ENCODE measurements around the gene SNTG2. TPM values are rescaled to one million over a fixed set of nuclear protein-coding genes. Genes with fewer than 3 reads are reported as not detected.

The SNTG2 gene
- polyA plus RNA-seq, 1 experiment, result 0.06 TPM

DNA sequence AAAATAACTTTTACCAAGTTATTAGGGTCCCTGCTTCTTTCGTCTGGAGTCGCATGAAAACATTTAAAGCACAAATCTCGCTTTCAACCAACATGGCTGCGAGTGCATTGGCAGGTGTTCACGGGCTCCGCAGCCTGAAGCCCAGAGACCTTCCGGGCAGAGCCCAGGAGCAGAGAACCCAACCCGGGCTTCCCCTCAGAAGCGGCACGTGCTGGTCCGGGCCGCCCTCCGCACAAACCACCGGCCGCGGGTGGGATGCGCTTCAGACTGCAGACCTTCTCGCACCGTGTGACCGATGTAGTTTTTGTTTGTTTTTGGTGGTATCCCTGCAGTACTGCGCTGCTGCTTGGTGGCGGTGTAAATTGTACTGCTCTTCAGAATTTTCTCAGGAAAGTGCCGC lies 357.0 kb downstream of the SNTG2 start:
- POLR2A ChIA-PET, result no interaction called here

DNA sequence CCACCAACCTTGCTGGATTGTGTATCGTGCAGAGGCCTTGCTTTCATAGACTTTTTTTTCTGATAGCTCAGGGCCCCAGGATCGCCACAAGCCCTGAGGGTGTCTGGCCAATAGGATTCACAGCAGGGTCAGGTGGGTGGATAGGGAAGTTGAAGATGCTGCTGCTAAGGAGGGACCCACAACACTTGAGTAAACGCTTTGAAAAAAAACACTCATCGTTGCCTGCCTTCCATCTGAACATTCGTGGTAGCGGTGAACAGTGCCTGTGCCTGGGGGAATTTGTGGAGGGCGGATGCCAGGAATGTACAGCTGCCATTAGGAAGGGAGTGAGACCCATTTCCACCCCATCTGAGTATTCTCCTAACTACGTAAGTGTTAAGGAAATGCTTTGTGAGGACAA lies 358.0 kb downstream of the SNTG2 start:
- Histone ChIP-seq H3K27ac (ENCODE audit: low read depth, low read length) (no peak overlapping the region), H3K27me3 (ENCODE audit: control insufficient read depth, insufficient read depth, low read length) (no peaks in the 10 kb centered on the region), H3K9me3 (ENCODE audit: control insufficient read depth, insufficient read depth, low read length) (peaks cover 42% of the 10 kb centered on the region), H3K4me3 (ENCODE audit: low read depth, low read length) (no peak overlapping the region)
- TF ChIP-seq, protein P1, sequence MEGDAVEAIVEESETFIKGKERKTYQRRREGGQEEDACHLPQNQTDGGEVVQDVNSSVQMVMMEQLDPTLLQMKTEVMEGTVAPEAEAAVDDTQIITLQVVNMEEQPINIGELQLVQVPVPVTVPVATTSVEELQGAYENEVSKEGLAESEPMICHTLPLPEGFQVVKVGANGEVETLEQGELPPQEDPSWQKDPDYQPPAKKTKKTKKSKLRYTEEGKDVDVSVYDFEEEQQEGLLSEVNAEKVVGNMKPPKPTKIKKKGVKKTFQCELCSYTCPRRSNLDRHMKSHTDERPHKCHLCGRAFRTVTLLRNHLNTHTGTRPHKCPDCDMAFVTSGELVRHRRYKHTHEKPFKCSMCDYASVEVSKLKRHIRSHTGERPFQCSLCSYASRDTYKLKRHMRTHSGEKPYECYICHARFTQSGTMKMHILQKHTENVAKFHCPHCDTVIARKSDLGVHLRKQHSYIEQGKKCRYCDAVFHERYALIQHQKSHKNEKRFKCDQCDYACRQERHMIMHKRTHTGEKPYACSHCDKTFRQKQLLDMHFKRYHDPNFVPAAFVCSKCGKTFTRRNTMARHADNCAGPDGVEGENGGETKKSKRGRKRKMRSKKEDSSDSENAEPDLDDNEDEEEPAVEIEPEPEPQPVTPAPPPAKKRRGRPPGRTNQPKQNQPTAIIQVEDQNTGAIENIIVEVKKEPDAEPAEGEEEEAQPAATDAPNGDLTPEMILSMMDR (IDR thresholded peaks at IDR 0.05; ENCODE audit: low read depth, low read length), result no peak
- ChIA-PET POLR2A (no interaction called here), CTCF (no interaction called here)
- no peak for DNase-seq (ENCODE audit: low read depth, low spot score)

More for the DNA sequence above, 357.0 kb downstream of the SNTG2 start:
- H3K9me3 ChIP-seq (ENCODE audit: control insufficient read depth, insufficient read depth, low read length), result peaks cover 42% of the 10 kb centered on the region
- H3K4me3 ChIP-seq (ENCODE audit: low read depth, low read length), result no peak overlapping the region
- TF ChIP-seq, protein P1 (IDR thresholded peaks at IDR 0.05; ENCODE audit: low read depth, low read length), result no peak
- no peak overlapping the region for H3K27ac ChIP-seq (ENCODE audit: low read depth, low read length)
- CTCF ChIA-PET, result no interaction called here
- no peaks in the 10 kb centered on the region for H3K27me3 ChIP-seq (ENCODE audit: control insufficient read depth, insufficient read depth, low read length)
- no peak for DNase-seq (ENCODE audit: low read depth, low spot score)

DNA sequence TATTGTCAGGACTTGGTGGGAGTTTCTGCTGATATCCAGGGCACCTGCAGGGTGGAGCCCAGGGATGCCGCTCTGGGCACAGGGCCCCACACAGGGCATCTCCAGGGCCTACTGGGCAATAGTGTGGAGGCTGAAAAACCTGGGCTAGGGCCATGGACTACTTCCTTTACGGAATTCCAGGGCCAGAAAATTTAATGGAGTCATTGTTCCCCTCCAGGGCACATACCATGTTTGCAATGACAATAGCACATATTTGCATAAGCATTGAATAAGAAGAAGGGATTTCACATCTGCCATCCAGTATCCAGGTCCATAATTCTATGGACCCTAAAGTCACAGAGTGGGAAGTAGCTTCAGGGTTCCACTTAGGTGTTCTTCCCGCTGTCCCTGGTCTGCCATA lies 358.9 kb downstream of the SNTG2 start:
- no peak for DNase-seq (ENCODE audit: low read depth, low spot score)

DNA sequence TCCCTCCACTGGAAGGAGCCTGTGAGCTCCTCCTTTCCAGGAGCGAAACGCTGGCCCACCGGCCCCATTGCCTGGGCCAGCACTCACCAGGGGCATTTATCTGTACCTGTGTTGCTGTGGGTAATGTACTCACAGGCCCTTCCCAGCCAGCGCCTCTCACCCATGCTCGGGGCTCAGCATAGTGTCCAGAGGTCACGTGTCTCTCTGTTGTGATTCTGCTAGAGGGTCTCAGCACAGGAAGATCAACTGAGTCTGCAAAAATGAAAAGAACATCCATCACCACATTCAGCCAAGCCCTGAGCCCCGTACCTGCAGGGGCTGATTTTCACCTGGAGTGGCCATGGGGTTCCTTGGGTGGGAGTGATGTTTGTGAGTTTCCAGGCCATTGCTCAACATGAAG lies 359.6 kb downstream of the SNTG2 start:
- TF ChIP-seq, protein P1 (IDR thresholded peaks at IDR 0.05; ENCODE audit: low read depth, low read length), result no peak
- ChIA-PET CTCF (no interaction called here), POLR2A (no interaction called here)
- no peak for DNase-seq (ENCODE audit: low read depth, low spot score)
- Histone ChIP-seq H3K4me3 (ENCODE audit: low read depth, low read length) (no peak overlapping the region), H3K9me3 (ENCODE audit: control insufficient read depth, insufficient read depth, low read length) (peaks cover 46% of the 10 kb centered on the region), H3K27me3 (ENCODE audit: control insufficient read depth, insufficient read depth, low read length) (no peaks in the 10 kb centered on the region), H3K27ac (ENCODE audit: low read depth, low read length) (no peak overlapping the region)

More for the DNA sequence above, 358.9 kb downstream of the SNTG2 start:
- ChIA-PET POLR2A (no interaction called here), CTCF (no interaction called here)
- TF ChIP-seq, protein P1 (IDR thresholded peaks at IDR 0.05; ENCODE audit: low read depth, low read length), result no peak
- H3K4me3 ChIP-seq (ENCODE audit: low read depth, low read length), result no peak overlapping the region
- no peaks in the 10 kb centered on the region for H3K27me3 ChIP-seq (ENCODE audit: control insufficient read depth, insufficient read depth, low read length)
- no peak overlapping the region for H3K27ac ChIP-seq (ENCODE audit: low read depth, low read length)
- peaks cover 46% of the 10 kb centered on the region for H3K9me3 ChIP-seq (ENCODE audit: control insufficient read depth, insufficient read depth, low read length)

DNA sequence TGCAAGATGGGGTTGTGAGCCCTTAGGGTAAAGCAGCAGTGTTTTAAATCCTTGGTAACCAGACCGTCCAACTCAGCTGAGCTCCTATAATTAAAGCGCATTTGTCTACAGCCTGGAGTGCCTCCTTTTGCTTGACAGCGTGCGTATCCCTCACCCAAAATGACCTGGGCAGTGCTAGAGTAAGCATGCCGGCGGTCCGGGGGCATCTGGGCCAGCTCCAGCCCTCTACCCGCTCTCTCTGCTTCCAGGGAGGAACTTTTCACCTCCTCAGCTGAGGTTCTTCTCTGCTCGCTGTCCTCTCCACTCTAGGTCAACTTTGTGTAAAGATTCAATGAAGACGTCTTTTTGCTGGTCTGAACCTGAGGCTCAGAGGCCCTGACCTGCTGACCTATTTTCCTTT lies 360.2 kb downstream of the SNTG2 start:
- H3K27ac ChIP-seq (ENCODE audit: low read depth, low read length), result no peak overlapping the region
- peaks cover 46% of the 10 kb centered on the region for H3K9me3 ChIP-seq (ENCODE audit: control insufficient read depth, insufficient read depth, low read length)
- H3K27me3 ChIP-seq (ENCODE audit: control insufficient read depth, insufficient read depth, low read length), result no peaks in the 10 kb centered on the region
- no peak overlapping the region for H3K4me3 ChIP-seq (ENCODE audit: low read depth, low read length)
- DNase-seq (ENCODE audit: low read depth, low spot score), result no peak
- POLR2A ChIA-PET, result no interaction called here
- TF ChIP-seq, protein P1 (IDR thresholded peaks at IDR 0.05; ENCODE audit: low read depth, low read length), result no peak
- CTCF ChIA-PET, result no interaction called here
